Coronary artery (tissue), 2 donors: Measurements from ENCODE around the gene CACNA2D3.

Experiments
- DNase-seq: peaks from one replicate; pipeline ENCODE4 v3.0.0-alpha.2; 2017; ENCODE audit warnings: low spot score
- H3K27ac ChIP-seq, 2 donors: fragments of 200-600 bp; sonication (generic); one replicate each; pipeline ENCODE4 v1.5.1; 2016 to 2019
- H3K4me3 ChIP-seq: fragments of 200-600 bp; sonication (generic); 2 replicates; pipeline ENCODE4 v1.5.1; 2016; ENCODE audit warnings: mild to moderate bottlenecking, moderate library complexity
- CTCF ChIP-seq: fragments of 200-600 bp; sonication (generic); IDR thresholded peaks from one replicate; pipeline ENCODE4 v1.5.1; 2019; ENCODE audit warnings: antibody characterized with exemption

The CACNA2D3 gene

GRCh38 chr3:54853573-54854404, 731.4 kb downstream of the CACNA2D3 start:
- no peak overlapping the region for H3K4me3 ChIP-seq
- no peak overlapping the region for H3K27ac ChIP-seq
- TF ChIP-seq CTCF, result peak; percentile 78
- DNase-seq, result no peak

- no peak for TF ChIP-seq CTCF
- H3K4me3 ChIP-seq, result no peak overlapping the region
- DNase-seq, result no peak
These were observed 733.9 kb downstream of the CACNA2D3 start for GRCh38 chr3:54856271-54856670.

DNA sequence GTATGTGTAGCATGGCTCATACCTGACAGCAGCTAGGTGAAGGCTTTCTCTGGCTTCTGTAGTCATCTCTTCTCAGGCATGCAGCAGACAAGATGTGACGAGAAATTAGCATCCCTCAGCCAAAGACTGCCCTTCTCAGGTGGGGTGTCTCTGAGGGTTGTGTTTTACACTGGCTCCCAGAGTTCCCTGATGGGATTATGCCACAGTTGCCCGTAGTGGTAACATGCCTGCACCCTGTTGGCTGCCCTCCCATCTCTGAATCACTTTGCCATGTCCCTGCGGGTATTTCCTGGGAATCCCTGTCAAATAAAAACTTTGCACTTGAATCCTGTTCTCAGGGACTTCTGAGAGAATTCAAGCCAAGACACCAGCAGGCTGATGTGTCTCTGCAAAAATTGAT, 735.0 kb downstream of the CACNA2D3 start:
- no peak overlapping the region for H3K27ac ChIP-seq
- H3K4me3 ChIP-seq, result no peak overlapping the region
- no peak for TF ChIP-seq CTCF
- no peak for DNase-seq

More at GRCh38 chr3:54856271-54856670, 733.9 kb downstream of the CACNA2D3 start:
- H3K27ac ChIP-seq, result no peak overlapping the region

DNA sequence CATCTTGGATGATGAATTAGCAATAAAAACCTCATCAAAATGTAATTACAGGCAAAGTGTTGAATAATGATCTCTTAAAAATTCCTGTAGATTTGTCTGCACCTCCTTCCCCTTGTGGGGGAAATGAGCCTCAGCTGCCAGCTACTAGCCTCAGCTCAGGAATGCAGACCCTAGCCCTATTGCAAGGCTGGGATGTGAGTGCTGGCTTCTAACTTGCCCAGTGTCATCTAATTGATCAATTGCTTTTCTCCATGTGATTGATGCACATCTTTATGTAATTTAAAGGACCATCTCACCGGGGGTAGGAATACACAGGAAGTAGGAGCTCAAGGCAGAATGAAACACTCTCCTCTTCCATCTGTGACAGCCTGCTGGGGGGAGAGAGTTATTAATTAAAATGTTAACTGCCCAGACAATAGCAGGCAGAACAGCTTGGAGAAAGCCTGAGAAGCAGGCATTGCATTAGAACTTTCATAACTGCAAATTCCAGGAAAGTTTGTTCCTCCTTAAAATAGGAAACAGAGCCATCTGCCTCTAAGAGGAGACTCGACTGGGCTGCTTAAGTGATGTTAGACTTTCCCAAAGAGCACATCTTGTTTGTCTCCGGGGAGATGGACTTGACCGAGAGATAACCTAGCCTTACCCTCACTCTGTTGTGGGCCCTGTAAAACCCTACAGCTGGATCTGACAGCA, 735.9 kb downstream of the CACNA2D3 start:
- H3K4me3 ChIP-seq, result no peak overlapping the region
- no peak for TF ChIP-seq CTCF
- no peak for DNase-seq

GRCh38 chr3:54859184-54859583, 736.8 kb downstream of the CACNA2D3 start:
- no peak for TF ChIP-seq CTCF
- Histone ChIP-seq H3K27ac (no peak overlapping the region), H3K4me3 (no peak overlapping the region)
- no peak for DNase-seq

More for the DNA sequence above, 735.9 kb downstream of the CACNA2D3 start:
- H3K27ac ChIP-seq, result no peak overlapping the region

- no peak for TF ChIP-seq CTCF
- Histone ChIP-seq H3K27ac (peak overlapping the region in 1 of 2 donors; percentile 61), H3K4me3 (no peak overlapping the region)
- DNase-seq, result no peak
These were observed 739.1 kb downstream of the CACNA2D3 start for GRCh38 chr3:54861248-54862067.
